Measurements from ENCODE around the gene CCDC51. TPM values are rescaled to one million over a fixed set of nuclear protein-coding genes. Genes with fewer than 3 reads are reported as not detected.

CCDC51 gene
- total RNA-seq, 1 experiment from 2014 or later: 29.3 TPM

DNA sequence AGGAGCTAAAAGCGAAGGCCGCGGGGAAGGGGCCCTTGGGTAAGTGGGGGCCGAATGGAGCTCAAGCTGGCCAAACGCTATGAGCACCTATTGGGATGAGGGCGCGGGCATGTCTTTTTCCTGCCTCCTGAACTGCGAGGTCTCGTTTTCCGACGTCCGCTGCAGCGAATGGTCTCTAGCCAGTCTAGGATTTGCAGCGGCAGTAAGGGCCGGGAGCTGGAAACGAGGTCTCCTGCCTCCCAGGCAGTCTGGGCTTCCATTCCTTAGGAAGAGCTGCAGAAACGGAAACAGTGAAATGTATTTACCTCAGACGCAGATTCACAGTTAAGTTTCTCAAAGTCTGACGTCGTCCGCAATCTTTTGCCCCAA lies 655 bp upstream of the CCDC51 start:
- peak overlapping the region; percentile 97 for H3K9ac ChIP-seq (ENCODE audit: low read length)
- no peak overlapping the region for H2AFZ ChIP-seq (ENCODE audit: low read depth, low read length, poor library complexity, severe bottlenecking)
- H3K27ac ChIP-seq (ENCODE audit: low read depth, low read length): peak overlapping the region; percentile 71
- ChIA-PET CTCF (interaction anchor here (1.7 kb wide), 1 partner anchor 33 kb away, joined by 6 read pairs; no protein-coding TSS in a partner anchor), RAD21 (ENCODE audit: low non-redundant PET in 1 of 2, low total read pairs in 2 of 2, uncharacterized antibody in 2 of 2, unreplicated experiment in 2 of 2) (no interaction called here), POLR2A (no interaction called here)
- H3K36me3 ChIP-seq (ENCODE audit: control insufficient read depth in 1 of 2, insufficient read depth in 2 of 2, low read length in 2 of 2): peaks cover 16 to 21% of the 10 kb centered on the region in 2 experiments; a peak in 3 of 4 replicates
- H3K9me2 ChIP-seq (ENCODE audit: insufficient read depth): no peaks in the 10 kb centered on the region
- intact Hi-C loops (cut with micrococcal nuclease): no loop called here
- TF ChIP-seq JUND (IDR thresholded peaks at IDR 0.05): no peak
- no peak for TF ChIP-seq YY1 (IDR thresholded peaks at IDR 0.05; ENCODE audit: extremely low read depth, insufficient replicate concordance, low read depth, low read length)
- TF ChIP-seq, protein P1, sequence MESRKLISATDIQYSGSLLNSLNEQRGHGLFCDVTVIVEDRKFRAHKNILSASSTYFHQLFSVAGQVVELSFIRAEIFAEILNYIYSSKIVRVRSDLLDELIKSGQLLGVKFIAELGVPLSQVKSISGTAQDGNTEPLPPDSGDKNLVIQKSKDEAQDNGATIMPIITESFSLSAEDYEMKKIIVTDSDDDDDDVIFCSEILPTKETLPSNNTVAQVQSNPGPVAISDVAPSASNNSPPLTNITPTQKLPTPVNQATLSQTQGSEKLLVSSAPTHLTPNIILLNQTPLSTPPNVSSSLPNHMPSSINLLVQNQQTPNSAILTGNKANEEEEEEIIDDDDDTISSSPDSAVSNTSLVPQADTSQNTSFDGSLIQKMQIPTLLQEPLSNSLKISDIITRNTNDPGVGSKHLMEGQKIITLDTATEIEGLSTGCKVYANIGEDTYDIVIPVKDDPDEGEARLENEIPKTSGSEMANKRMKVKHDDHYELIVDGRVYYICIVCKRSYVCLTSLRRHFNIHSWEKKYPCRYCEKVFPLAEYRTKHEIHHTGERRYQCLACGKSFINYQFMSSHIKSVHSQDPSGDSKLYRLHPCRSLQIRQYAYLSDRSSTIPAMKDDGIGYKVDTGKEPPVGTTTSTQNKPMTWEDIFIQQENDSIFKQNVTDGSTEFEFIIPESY (IDR thresholded peaks at IDR 0.05; ENCODE audit: extremely low read depth, insufficient replicate concordance, low read length): no peak
- no peak for TF ChIP-seq SRF (IDR thresholded peaks at IDR 0.05; ENCODE audit: low read depth)
- TF ChIP-seq TCF7L2 (IDR thresholded peaks at IDR 0.05; ENCODE audit: borderline replicate concordance, extremely low read depth, insufficient read depth, insufficient read length): no peak
- no peak for TF ChIP-seq RAD21 (IDR thresholded peaks at IDR 0.05; ENCODE audit: low read depth)
- TF ChIP-seq EZH2 (IDR thresholded peaks at IDR 0.05): no peak
- no peak for TF ChIP-seq CBX3 (IDR thresholded peaks at IDR 0.05; ENCODE audit: low read depth)
- TF ChIP-seq, protein P2, sequence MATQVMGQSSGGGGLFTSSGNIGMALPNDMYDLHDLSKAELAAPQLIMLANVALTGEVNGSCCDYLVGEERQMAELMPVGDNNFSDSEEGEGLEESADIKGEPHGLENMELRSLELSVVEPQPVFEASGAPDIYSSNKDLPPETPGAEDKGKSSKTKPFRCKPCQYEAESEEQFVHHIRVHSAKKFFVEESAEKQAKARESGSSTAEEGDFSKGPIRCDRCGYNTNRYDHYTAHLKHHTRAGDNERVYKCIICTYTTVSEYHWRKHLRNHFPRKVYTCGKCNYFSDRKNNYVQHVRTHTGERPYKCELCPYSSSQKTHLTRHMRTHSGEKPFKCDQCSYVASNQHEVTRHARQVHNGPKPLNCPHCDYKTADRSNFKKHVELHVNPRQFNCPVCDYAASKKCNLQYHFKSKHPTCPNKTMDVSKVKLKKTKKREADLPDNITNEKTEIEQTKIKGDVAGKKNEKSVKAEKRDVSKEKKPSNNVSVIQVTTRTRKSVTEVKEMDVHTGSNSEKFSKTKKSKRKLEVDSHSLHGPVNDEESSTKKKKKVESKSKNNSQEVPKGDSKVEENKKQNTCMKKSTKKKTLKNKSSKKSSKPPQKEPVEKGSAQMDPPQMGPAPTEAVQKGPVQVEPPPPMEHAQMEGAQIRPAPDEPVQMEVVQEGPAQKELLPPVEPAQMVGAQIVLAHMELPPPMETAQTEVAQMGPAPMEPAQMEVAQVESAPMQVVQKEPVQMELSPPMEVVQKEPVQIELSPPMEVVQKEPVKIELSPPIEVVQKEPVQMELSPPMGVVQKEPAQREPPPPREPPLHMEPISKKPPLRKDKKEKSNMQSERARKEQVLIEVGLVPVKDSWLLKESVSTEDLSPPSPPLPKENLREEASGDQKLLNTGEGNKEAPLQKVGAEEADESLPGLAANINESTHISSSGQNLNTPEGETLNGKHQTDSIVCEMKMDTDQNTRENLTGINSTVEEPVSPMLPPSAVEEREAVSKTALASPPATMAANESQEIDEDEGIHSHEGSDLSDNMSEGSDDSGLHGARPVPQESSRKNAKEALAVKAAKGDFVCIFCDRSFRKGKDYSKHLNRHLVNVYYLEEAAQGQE (IDR thresholded peaks at IDR 0.05; ENCODE audit: low read depth): no peak
- no peaks in the 10 kb centered on the region for H3K27me3 ChIP-seq (ENCODE audit: insufficient read depth, low read length)
- ATAC-seq (peak; percentile 4), DNase-seq (ENCODE audit: low read depth, low spot score) (no peak)
- H3K9me3 ChIP-seq (ENCODE audit: control insufficient read depth in 1 of 2, insufficient read depth in 1 of 2, low read depth in 1 of 2, low read length in 2 of 2): no peaks in the 10 kb centered on the region
- H4K20me1 ChIP-seq (ENCODE audit: insufficient read depth): no peaks in the 10 kb centered on the region
- TSS peak; percentile 76 for BruUV-seq (replicated peaks)
- peaks cover 49% of the 10 kb centered on the region for H3K79me2 ChIP-seq (ENCODE audit: insufficient read depth, low read length)
- H3K4me1 ChIP-seq (ENCODE audit: control insufficient read depth in 1 of 2, insufficient read depth in 2 of 2, low read length in 2 of 2): peaks cover 11 to 33% of the 10 kb centered on the region in 2 experiments
- H3K4me2 ChIP-seq (ENCODE audit: low read length): peak overlapping the region; percentile 75
- H3K4me3 ChIP-seq (replicated peaks in 1 of 2; ENCODE audit: low read depth in 1 of 2, low read length in 2 of 2): peak overlapping the region; percentile 98 to 100
